HG03280 (cell line): ENCODE data around the gene OR51S1.
"Not testable (repeated sequence)": the region's sequence is repeated elsewhere in the genome, so short reads cannot be mapped to it uniquely, and the experiment has no call there.

Experiments
- ATAC-seq: cut with Tn5 transposase; IDR thresholded peaks from one replicate; pipeline ENCODE4 v1.9.1; 2021; ENCODE audit warnings: mild to moderate bottlenecking, moderate library complexity; ENCODE audit not compliant: unreplicated experiment

Gene OR51S1

DNA sequence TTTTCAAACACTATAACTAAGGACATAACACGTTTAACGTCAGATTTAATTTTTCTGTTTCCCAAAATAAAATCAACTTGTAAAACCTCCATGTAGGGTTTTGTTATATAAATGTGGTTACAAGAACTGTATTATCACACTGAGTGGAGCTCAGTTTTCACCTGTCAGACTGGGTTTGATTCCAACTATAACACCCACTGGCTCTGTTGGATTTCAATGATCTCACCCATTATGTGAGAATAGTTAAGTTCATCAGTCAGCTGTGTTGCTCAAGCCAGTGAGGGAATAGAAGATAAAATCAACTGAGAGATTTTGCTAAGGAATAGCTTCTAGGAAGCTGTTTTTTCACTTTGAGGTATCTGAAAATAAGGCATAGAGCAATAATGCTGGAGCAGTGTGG lies 39.8 kb downstream of the OR51S1 start:
- ATAC-seq: no peak

DNA sequence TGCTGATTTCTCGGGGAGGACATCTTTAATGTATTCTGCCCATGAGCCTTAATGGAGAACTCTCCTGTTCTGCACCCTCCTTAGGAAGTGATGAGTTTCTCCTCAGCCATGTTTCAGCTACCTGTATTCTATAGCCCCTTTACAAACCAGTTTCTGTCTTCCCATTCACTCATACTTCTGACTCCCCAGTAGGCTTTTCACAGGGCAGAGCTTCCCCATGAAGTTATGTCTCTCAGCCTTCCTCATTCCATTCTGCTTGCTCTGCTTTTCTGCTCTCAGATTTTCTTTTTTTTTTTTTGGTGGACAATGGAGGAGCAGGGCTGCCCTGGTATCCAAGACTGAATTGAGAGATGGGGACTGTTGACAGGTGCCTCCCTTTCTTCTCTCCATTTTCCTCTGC lies 40.5 kb downstream of the OR51S1 start:
- ATAC-seq: no peak

DNA sequence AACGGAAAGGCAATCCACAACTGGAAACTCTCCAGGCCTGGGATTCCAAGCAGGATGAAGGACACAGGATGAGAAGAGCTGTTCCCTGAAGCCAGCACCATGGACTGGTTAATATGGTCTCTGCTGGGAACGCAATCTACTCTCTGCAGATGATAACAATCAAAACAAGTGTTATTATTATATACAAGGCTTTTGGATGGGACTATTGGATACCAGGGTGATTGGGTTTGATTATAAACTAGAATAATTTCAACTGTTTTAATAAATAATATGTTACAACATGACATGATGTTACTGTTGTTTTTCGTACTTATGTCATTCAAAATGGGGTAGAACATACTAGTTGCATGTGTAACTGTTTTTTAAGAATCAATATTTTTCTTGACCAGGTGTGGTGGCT lies 44.7 kb downstream of the OR51S1 start, which contains the start of gene OR52R1:
TSS of gene OR52R1 (minus strand) at position 101 of the 400 bp plus-strand sequence. CDS start at position 101, 0 bp downstream.
- no peak for ATAC-seq

DNA sequence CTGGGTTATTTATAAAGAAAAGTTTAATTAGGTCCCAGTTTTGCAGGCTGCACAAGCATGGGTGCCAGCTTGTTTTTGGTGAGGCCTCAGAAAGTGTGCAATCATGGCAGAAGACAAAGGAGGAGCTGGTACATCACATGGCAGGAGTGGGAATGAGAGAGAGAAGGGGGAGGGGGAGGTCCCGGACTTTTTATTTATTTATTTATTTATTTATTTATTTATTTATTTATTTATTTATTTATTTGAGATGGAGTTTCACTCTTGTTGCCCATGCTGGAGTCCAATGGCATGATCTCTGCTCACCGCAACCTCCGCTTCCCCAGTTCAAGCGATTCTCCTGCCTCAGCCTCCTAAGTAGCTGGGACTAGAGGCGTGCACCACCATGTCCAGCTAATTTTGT lies 47.7 kb downstream of the OR51S1 start:
- ATAC-seq: not testable (repeated sequence)

DNA sequence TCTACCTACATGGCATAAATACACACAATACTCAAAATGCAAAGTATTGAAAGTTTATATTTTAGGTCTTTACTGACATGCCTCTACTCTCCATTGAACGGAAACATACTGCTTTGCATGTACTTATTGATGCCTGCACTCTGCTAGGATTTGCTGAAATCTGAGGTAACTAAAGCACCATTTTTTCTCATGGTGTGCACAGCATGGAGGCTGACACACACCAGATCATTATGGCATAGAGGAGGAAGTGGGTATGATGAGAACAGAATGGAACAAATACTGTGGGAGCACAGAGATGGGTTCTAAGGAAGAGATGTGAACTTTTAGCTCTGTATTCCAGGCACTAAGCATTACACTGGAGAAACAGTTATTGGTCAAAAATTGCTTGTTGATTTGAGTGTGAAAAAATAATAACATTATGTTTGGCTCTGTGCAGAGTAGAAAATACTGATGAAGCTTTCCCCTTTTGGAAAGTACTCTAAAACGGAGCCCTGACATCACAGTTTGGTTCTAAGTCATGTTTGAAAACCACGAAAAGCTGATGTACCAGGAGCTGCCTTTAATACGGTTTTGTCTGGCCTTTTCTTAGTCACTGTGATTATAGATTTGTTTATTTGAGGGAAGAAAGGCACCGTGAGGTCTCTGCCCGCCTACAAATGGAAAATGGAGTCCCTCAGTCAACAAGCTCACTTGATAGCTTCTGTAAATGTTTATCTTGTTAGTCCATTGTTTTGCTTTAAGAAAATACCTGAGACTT lies 50.4 kb downstream of the OR51S1 start:
- ATAC-seq: no peak
